Activated naive CD4-positive, alpha-beta T cell (primary cell): ENCODE data around the gene SLC20A1.
"Not testable (repeated sequence)": the region's sequence is repeated elsewhere in the genome, so short reads cannot be mapped to it uniquely, and the experiment has no call there.

ENCODE experiments used
- DNase-seq, 4 experiments: peaks; one replicate each; lab custom pipeline; 2025; lab: John Stamatoyannopoulos, UW

SLC20A1 gene, protein sequence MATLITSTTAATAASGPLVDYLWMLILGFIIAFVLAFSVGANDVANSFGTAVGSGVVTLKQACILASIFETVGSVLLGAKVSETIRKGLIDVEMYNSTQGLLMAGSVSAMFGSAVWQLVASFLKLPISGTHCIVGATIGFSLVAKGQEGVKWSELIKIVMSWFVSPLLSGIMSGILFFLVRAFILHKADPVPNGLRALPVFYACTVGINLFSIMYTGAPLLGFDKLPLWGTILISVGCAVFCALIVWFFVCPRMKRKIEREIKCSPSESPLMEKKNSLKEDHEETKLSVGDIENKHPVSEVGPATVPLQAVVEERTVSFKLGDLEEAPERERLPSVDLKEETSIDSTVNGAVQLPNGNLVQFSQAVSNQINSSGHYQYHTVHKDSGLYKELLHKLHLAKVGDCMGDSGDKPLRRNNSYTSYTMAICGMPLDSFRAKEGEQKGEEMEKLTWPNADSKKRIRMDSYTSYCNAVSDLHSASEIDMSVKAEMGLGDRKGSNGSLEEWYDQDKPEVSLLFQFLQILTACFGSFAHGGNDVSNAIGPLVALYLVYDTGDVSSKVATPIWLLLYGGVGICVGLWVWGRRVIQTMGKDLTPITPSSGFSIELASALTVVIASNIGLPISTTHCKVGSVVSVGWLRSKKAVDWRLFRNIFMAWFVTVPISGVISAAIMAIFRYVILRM

DNA sequence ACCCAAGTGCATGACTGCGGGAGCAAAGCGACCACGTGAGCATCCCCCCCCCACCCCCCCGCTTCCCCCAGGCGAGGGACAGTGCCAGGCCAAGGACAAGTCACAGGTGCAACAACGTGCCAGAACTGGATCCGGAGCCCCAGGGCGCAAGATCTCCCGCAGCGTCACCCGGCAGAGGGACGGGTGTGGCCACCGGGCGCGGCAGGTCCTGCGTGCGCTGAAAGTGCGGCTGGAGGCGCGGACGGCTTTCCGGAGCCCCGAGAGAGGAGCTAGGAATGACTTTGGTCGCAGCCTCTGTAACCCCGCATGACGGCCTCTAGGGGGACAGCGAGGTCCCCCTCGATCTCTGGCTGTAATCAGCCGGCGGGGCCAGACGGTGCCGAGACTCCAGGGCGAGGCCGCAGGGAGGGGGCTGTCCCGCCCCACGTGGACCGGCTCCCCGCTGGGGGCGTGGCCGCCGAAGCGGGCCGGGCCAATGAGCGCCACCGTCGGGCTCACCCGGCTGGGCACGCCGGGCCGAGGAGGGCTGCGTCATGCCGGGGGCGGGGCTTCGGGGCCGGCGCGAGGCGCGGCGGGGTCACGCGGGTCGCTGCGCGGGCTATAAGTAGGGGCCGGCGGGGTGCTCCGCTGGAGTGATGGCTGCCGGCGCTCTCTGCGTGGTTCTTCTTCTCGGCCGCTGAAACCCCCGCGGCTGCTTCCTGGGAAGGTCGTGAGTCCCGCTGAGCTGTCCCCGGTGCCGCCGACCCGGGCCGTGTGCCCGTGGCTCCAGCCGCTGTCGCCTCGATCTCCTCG, at the start of gene SLC20A1:
TSS of gene SLC20A1 (plus strand) at position 630 of the 792 bp plus-strand sequence. CDS start 890 bp downstream, outside the sequence.
- DNase-seq = peak; percentile 94 to 99 (median 96)

DNA sequence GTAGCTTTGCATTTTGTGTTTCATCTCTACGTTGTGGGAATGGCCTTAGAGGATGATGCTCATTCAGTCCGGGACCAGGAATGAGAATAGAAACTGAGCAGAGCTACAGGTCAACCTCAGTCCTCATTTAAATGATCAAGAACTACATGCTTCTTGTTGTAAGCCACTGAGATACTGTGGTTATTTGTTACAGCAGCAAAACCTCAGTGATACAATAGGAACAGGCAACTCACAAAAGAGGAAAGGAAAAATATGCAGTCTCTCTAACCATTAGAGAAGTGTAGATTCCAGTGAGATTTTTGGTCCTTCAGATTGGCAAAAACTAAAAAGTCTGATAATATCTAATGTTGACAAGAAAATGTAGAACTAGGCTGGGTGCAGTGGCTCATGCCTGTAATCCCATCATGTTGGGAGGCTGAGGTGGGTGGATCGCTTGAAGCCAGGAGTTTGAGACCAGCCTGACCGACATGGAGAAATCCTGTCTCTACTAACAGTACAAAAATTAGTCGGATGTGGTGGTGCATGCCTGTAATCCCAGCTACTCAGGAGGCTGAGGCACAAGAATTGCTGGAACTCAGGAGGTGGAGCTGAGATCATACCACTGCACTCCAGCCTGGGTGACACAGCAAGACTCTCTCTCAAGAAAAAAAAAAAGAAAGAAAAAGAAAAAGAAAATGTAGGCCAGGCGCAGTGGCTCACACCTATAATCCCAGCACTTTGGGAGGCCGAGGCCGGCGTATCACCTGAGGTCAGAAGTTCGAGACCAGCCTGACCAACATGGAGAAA, 48.0 kb upstream of the SLC20A1 start:
- no peak for DNase-seq

DNA sequence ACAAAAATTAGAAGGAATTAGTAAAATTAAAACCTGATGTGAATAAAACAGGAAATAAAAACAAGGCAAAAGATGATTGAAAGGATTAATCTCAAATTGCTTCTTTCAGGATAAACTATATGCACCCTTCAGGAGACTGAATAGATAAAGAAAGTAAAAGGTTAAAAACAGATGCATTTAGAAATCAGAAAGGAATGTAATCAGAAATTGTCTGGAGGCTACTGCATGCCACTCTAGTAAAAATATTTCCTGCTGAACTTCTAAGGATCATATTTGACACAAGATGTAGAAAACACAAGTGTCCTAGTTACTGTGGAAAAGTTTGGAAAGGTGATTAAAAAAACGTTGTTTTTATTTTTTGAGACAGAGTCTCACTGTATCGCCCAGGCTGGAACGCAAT, 45.1 kb upstream of the SLC20A1 start:
- no peak for DNase-seq

DNA sequence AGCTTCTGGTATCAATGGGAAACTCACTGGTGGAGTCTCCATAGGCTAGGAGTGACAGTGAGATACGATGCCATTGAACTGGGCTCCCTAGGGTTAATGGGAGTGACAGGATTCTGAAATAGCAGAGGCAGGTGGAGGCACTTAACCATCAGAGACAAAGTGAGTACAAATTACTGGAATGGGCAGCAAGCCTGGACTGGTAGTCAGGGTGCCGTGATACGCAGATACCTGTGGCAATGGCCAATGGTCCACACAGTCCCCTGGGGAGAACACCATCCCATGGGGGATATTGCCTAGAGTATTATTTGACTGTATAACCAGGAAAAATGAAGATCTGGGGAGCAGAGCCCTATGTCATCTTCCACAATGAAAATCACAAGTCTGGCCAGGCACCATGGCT, 44.0 kb upstream of the SLC20A1 start:
- DNase-seq = no peak

DNA sequence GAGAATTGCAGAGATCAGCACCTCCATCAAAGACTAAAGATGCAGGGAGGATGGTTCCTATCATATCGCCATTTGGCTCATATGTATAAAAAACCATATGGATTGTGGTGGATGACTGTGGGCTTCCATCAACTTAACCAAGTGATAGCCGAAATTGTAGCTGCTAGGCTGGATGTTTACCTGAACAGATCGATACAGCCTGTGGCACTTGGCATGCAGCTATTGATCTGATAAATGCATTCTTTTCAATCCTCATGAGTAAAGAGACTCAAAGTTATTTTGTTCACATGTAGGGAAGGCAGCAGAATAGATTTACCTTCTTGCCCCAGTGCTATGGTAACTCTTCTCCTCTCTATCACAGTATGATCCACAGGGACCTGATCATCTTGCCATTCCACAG, 42.8 kb upstream of the SLC20A1 start:
- no peak for DNase-seq

DNA sequence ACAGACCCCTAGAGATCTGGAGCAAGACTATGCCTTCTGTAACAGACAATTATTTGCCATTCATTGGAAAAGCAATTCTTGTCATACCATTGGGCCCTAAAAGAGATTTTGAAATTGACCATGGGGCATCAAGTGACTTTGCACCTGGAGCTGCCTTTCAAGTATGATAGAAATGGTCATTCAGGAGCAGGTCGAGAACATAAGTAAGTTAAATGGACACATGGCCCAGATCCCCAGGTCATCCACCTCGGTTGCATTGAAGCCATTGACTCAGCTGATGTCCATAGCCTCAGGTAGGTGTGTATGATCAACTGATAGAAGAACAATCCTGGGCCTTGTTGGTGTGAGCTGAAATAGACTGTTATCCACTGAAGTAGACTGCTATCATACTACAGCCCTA, 42.0 kb upstream of the SLC20A1 start:
- DNase-seq = no peak

DNA sequence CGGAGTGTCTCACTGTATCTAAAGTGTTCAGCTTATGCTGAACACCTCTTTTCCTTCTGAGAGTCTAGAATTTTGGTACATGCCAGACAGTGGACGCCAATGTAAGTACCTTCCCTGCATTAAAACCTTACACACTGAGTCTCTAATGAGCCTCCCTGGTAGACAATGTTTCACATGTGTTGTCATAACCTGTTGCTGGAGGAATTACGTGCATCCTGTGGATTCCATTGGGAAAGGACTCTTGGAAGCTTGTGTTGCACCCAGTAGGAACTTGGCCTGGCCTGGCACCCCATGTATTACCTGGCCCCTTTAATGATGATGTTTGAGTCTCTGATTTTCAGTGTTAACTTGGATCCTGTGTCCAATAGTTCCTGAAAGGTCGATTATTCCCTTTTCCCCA, 40.8 kb upstream of the SLC20A1 start:
- DNase-seq = no peak

DNA sequence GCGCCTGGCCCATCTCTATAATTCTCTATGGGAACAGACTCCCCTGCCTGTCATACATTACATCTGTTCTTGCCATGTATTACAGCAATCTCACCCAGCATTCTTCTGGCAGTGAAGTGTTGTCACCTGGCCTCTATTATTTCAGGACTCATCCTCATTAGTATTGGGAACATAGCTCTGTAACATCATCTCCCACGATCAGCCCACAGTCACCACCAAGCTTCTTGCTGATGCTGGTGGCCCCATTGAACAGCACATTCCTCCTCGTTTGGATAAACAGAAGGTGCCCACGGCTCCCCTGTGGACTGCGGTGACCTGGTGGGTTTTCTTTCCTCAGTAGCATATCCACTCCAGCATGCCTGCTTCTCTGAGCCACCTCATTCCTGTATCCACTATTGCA, 39.8 kb upstream of the SLC20A1 start:
- DNase-seq = no peak

DNA sequence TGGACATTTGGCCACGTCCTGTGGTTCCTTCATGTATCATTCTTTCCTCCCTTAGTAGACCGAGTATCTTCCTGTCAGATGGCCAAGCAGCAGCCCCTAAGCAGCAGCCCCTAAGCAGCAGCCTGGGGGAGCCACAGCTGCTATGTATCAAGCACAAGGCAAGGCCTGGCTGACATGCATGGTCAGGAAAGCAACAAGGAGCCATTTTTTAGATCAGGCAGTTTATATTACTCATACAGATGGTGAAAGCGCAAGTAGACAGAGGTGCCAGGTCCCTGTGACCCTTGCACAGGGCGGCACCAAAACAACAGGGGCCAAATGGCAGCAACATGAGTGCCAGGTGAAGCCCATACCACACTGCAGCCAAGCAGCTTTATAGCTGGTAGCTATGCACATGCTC, 39.2 kb upstream of the SLC20A1 start:
- DNase-seq = no peak

DNA sequence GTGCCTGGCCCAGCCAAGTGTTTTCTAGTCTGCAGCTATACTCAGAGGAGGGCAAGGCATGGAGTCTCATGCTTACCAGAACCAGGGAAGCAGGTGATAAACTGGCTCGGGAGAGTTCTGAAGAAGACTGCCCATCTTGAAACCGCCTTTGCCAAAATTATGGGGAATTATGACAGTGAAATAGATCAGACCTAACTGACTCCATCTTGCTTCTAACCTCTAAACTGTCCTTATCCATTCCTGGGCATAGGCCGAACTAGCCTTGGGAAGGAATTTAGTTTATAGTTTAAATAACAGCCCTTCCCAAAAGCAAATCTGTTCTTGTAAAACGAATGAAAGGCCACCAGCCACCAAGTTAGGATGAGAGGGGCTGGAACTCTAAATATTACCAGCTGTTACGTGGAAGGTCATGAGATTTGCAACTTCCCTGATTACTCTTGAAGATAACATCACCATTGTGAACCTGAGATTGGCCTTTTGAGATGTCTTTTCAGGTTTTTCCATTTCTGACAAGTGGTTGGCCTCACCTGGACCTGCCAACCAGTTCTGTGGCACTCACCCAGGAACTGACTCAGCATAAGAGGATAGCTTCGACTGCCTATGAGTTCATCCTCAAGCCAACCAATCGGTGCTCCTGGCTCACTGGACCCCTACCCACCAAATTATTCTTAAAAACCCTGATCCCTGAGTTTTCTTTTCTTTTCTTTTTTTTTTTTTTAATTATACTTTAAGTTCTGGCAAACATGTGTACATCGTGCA, 37.9 kb upstream of the SLC20A1 start:
- DNase-seq = no peak

DNA sequence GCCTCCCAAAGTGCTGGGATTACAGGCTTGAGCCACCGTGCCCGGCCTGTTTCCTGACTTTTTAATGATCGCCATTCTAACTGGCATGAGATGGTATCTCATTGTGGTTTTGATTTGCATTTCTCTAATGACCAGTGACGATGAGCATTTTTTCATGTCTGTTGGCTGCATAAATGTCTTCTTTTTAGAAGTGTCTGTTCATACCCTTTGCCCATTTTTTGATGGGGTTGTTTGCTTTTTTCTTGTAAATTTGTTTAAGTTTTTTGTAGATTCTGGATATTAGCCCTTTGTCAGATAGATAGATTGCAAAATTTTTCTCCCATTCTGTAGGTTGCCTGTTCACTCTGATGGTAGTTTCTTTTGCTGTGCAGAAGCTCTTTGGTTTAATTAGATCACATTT, 36.4 kb upstream of the SLC20A1 start:
- DNase-seq = not testable (repeated sequence)

DNA sequence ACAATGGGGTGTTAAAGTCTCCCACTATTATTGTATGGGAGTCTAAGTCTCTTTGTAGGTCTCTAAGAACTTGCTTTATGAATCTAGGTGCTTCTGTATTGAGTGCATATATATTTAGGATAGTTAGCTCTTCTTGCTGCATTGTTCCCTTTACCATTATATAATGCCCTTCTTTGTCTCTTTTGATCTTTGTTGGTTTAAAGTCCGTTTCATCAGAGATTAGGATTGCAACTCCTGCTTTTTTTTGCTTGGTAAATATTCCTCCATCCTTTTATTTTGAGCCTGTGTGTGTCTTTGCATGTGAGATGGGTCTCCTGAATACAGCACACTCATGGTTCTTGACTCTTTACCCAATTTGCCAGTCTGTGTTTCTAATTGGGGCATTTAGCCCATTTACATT, 33.5 kb upstream of the SLC20A1 start:
- not testable (repeated sequence) for DNase-seq

DNA sequence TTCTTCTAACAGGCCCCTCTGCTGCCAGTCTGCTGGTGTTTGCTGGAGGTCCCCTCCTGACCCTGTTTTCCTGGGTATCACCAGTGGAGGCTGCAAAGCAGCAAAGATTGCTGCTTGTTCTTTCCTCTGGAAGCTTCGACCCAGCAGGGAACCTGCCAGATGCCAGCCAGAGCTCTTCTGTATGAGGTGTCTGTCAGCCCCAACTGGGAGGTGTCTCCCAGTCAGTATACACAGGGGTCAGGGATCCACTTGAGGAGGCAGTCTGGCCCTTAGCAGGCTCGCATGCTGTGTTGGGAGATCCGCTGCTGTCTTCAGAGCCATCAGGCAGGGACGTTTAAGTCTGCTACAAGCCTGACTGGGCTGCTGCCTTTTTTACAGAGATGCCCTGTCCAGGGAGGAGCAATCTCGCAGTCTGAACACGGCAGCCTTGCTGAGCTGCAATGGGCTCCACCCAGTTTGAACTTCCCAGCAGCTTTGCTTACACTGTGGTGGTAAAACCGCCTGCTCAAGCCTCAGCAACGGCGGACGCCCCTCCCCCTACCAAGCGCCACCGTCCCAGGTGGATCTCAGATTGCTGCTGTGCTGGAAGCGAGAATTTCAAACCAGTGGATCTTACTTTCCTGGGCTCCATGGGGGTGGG, 31.4 kb upstream of the SLC20A1 start:
- no peak for DNase-seq

DNA sequence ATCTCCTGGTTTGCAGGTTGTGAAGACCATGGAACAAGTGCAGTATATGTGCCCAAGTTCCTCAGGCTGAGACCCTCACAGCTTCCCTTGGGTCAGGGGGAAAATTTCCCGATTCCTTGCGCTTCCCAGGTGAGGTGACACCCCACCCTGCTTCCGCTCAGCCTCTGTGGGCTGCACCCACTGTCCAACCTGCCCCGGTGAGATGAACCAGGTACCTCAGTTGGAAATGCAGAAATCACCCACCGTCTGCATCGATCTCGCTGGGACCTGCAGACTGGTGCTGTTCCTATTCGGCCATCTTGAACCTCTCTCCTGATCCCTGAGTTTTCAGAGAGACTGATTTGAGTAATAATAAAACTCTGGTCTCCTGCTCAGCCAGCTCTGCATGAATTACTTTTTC, 30.7 kb upstream of the SLC20A1 start:
- DNase-seq = no peak

DNA sequence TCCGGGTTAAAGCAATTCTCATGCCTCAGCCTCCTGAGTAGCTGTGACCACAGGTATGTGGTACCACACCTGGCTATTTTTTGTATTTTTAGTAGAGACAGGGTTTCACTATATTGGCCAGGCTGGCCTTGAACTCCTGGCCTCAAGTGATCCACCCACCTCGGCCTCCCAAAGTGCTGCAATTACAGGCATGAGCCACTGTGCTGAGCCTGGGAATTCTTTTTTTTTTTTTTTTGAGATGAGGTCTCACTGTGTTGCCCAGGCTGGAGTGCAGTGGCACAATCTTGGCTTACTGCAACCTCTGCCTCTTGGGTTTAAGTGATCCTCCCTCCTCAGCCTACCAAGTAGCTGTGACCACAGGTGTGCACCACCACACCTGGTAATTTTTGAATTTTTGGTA, 29.9 kb upstream of the SLC20A1 start:
- not testable (repeated sequence) for DNase-seq

DNA sequence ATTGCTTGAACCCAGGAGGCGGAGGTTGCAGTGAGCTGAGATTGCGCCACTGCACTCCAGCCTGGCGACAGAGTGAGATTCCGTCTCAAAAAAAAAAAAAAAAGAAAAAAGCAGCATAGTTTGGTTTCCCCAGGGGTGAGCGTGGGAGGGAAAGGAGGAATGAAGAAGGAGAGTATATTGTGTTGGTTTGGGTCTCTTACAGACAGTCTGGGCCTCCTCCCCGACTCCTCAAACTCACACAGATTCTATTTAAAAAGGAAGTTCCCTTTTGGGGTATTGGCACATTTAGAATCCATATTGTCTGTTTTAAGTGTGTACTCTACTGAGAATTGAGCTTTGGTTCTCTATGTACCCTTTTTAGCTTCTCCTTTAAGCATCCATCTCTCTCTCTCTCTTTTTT, 27.4 kb upstream of the SLC20A1 start:
- DNase-seq = no peak

DNA sequence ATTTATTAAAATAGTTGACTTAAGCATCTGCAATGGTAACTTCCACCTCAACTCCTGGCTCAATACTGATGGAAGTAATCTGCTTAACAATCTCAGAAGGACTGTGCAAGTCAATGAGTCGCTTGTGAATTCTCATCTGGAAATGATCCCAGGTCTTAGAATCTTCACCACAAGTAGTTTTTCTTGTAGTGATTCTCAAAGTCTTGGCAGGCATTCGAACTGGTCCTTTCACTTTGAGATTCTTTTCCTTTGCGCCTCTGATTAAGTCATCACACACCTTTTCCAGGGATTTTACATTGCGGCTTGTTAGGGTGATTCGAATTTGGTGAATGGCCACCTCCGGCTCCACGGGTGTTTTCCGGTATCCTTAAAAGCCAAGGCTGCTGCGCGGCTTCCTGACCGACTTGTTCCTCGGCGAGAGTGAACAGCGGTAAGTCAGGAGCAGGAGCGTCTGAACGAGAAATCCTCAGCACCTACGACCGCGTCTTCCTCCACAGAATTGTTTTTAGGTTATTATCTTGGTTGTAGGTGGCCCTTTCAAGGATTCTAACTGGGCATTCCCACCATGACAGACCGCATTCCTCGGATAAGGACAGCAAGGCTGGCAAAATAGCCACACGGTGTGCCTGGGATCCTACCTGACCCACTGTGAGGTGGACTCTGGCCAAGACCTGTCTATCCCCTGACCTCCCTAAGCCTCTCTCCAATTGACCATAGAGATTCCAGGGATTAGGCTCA, 23.8 kb upstream of the SLC20A1 start:
- DNase-seq = no peak

DNA sequence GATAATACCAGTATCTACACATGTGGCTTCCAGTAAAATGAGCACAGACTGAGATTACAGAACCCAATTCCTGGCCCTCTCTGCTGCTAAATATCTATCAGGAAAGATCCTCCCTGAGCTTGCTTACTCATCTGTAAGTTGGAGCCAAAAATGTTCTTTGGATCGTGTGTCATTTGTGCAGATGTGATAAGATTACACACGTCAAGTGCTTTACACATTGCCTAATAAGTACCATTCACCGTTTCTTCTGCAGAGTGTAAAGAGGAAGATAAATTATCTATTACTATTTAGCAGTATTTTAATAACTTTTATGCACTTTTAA, 23.2 kb upstream of the SLC20A1 start:
- DNase-seq = no peak

DNA sequence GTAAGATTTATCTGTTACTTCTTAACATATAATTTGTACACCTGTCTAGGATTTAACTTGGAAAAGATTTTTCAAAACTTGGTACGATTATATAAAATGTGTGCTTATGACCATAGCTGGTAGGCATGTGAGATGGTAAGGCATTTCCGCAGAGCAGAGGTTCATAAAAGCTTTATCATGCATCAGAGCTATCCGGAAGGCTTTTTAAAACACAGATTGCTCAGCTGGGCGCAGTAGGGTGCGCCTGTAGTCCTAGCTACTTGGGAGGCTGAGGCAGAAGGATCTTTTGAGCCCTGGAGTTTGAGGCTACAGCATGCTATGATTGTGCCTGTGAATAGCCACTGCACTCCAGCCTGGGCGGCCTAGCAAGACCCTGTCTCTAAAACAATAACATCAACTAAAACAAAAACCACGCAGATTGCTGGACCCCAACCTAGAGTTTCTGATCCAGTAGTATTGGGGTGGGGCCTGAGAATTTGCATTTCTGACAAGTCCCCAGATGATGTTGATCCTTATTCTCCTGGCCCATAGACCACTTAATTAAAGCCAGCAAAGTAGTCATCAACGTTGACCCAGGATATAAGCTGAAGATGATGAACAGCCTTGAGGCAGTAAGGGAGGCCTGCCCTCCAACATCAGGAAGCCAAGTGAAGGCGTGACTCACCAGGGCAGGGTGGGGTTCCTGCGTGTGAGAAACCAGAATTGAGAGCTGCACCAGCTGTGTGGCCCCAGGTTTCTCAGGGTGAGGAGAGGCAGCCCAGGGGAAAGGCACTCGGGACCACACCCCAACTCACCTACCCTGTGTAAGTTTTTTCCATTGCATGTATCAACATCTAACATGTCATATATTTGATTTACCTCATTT, 21.6 kb upstream of the SLC20A1 start:
- DNase-seq = peak in 3 of 4 experiments; percentile 13 to 58 (median 51)
